Limb (tissue), 2 donors: ENCODE results near the gene NCLN.

Experiments
- DNase-seq, 2 donors: peaks; one replicate each; pipeline ENCODE4 v3.0.0-alpha.2; 2016; ENCODE audit errors: extremely low spot score in 2 of 2

NCLN gene

GRCh38 chr19:3257071-3257470, 71.3 kb downstream of the NCLN start:
- DNase-seq = no peak
